Activated naive CD4-positive, alpha-beta T cell treated with Interleukin-2 at 50 U/mL for 16 hours (primary cell): ENCODE measurements around the gene GTF2A1.
"Not testable (repeated sequence)": the region's sequence is repeated elsewhere in the genome, so short reads cannot be mapped to it uniquely, and the experiment has no call there.

Experiments used
- DNase-seq: peaks from one replicate; pipeline ENCODE4 v3.0.0-alpha.2; 2020

The GTF2A1 gene

GRCh38 chr14:81220830-81221578 is at the start of gene GTF2A1:
TSS of gene GTF2A1 (minus strand) at chr14:81220959. CDS start at chr14:81220518, 441 bp downstream.
- peak; percentile 93 for DNase-seq

- DNase-seq: no peak
Observed at GRCh38 chr14:81269979-81270375, 49.2 kb upstream of the GTF2A1 start.

GRCh38 chr14:81269100-81269978 is 48.6 kb upstream of the GTF2A1 start:
- DNase-seq: no peak

- no peak for DNase-seq
Observed at GRCh38 chr14:81268016-81268416, 47.3 kb upstream of the GTF2A1 start.

GRCh38 chr14:81265636-81266169 is 44.9 kb upstream of the GTF2A1 start:
- no peak for DNase-seq

GRCh38 chr14:81264671-81265070 is 43.9 kb upstream of the GTF2A1 start:
- DNase-seq: no peak

GRCh38 chr14:81263777-81264410 is 43.1 kb upstream of the GTF2A1 start:
- no peak for DNase-seq

GRCh38 chr14:81261176-81261575 is 40.4 kb upstream of the GTF2A1 start:
- DNase-seq: no peak

GRCh38 chr14:81260732-81261131 is 40.0 kb upstream of the GTF2A1 start:
- DNase-seq: no peak

GRCh38 chr14:81256289-81256960 is 35.7 kb upstream of the GTF2A1 start:
- DNase-seq: no peak

- no peak for DNase-seq
Observed at GRCh38 chr14:81252278-81252677, 31.5 kb upstream of the GTF2A1 start.

GRCh38 chr14:81247271-81247766 is 26.6 kb upstream of the GTF2A1 start:
- no peak for DNase-seq

GRCh38 chr14:81246461-81247270 is 25.9 kb upstream of the GTF2A1 start:
- no peak for DNase-seq

- DNase-seq: no peak
Observed at GRCh38 chr14:81245771-81246170, 25.0 kb upstream of the GTF2A1 start.

- DNase-seq: not testable (repeated sequence)
Observed at GRCh38 chr14:81244431-81244830, 23.7 kb upstream of the GTF2A1 start.

GRCh38 chr14:81243499-81243898 is 22.7 kb upstream of the GTF2A1 start:
- DNase-seq: no peak

- DNase-seq: not testable (repeated sequence)
Observed at GRCh38 chr14:81236849-81237248, 16.1 kb upstream of the GTF2A1 start.

- no peak for DNase-seq
Observed at GRCh38 chr14:81236138-81236537, 15.4 kb upstream of the GTF2A1 start.

GRCh38 chr14:81235096-81235495 is 14.3 kb upstream of the GTF2A1 start:
- DNase-seq: no peak

GRCh38 chr14:81234278-81234677 is 13.5 kb upstream of the GTF2A1 start:
- DNase-seq: no peak

GRCh38 chr14:81233615-81234014 is 12.9 kb upstream of the GTF2A1 start:
- no peak for DNase-seq

- no peak for DNase-seq
Observed at GRCh38 chr14:81231540-81231939, 10.8 kb upstream of the GTF2A1 start.
